ENCODE results near the gene GPC3. TPM values are rescaled to one million over a fixed set of nuclear protein-coding genes. Genes with fewer than 3 reads are reported as not detected.

GPC3 gene
- total and polyA plus RNA-seq, 2 of the 4 experiments (the other 2 are of a cell fraction), result not detected

GRCh38 chrX:133988010-133988409, 2.6 kb upstream of the GPC3 start:
- Histone ChIP-seq H3K4ac (ENCODE audit: low read depth, low read length) (no peak overlapping the region), H3K23ac (ENCODE audit: low read depth, low read length) (no peak overlapping the region), H2BK20ac (ENCODE audit: low read depth, low read length) (no peak overlapping the region), H3K9me1 (ENCODE audit: insufficient read depth, low read length) (no peaks in the 10 kb centered on the region), H2AFZ (replicated peaks; ENCODE audit: low read length, poor library complexity) (no peak overlapping the region), H3K9ac (ENCODE audit: low read depth, low read length) (no peak overlapping the region), H4K8ac (ENCODE audit: low read depth in 2 of 2, low read length in 2 of 2) (no peak overlapping the region), H3K56ac (ENCODE audit: extremely low read depth, insufficient read depth, low read length) (no peak overlapping the region), H3K79me1 (ENCODE audit: low read depth in 1 of 2, low read length in 2 of 2) (no peaks in the 10 kb centered on the region), H2AK9ac (replicated peaks; ENCODE audit: low read depth, low read length, poor library complexity) (no peak overlapping the region), H4K20me1 (ENCODE audit: insufficient read depth, low read length) (no peaks in the 10 kb centered on the region), H4K5ac (ENCODE audit: low read depth, low read length) (no peak overlapping the region), H3K9me3 (ENCODE audit: control insufficient read depth, insufficient read depth, low read length) (peaks cover 3% of the 10 kb centered on the region; the same call in 1 of the 2 replicates), H2BK120ac (ENCODE audit: low read depth, low read length) (no peak overlapping the region), H3K36me3 (ENCODE audit: control insufficient read depth, insufficient read depth, low read length) (no peaks in the 10 kb centered on the region), H3K4me1 (ENCODE audit: control insufficient read depth, insufficient read depth, low read length) (no peaks in the 10 kb centered on the region), H3K18ac (ENCODE audit: low read depth, low read length) (no peak overlapping the region), H2BK15ac (ENCODE audit: low read depth, low read length) (no peak overlapping the region), H4K91ac (ENCODE audit: insufficient read depth, low read depth, low read length) (no peak overlapping the region), H3K27ac (ENCODE audit: insufficient read depth, low read length) (no peak overlapping the region), H3K27me3 (ENCODE audit: control insufficient read depth, insufficient read depth, low read length) (peaks cover 6% of the 10 kb centered on the region; the same call in 1 of the 2 replicates), H3K4me2 (ENCODE audit: low read depth, low read length) (no peak overlapping the region), H2BK5ac (ENCODE audit: low read depth, low read length, poor library complexity, severe bottlenecking) (no peak overlapping the region), H3K14ac (replicated peaks; ENCODE audit: low read depth, low read length) (no peak overlapping the region), H3K4me3 (ENCODE audit: insufficient read depth, low read depth, low read length) (no peak overlapping the region), H2AK5ac (ENCODE audit: low read depth, low read length) (no peak overlapping the region)
- no peak for TF ChIP-seq RAD21 (IDR thresholded peaks at IDR 0.05; ENCODE audit: low read length)
- no peak for TF ChIP-seq FOS (IDR thresholded peaks at IDR 0.05; ENCODE audit: low read depth, low read length)
- TF ChIP-seq MAZ (IDR thresholded peaks at IDR 0.05; ENCODE audit: borderline replicate concordance, low read depth, low read length), result no peak
- TF ChIP-seq MXI1 (IDR thresholded peaks at IDR 0.05; ENCODE audit: borderline replicate concordance, low read depth, low read length), result no peak
- no peak for TF ChIP-seq SMC3 (IDR thresholded peaks at IDR 0.05; ENCODE audit: low read depth, low read length)
- TF ChIP-seq MAFK (IDR thresholded peaks at IDR 0.05; ENCODE audit: low read depth, low read length), result no peak
- TF ChIP-seq POLR2A (IDR thresholded peaks at IDR 0.05; ENCODE audit: low read depth, low read length), result no peak
- no peak for TF ChIP-seq ELK1 (IDR thresholded peaks at IDR 0.05; ENCODE audit: borderline replicate concordance, low read depth, low read length)
- no peak for TF ChIP-seq CEBPB (IDR thresholded peaks at IDR 0.05; ENCODE audit: low read depth, low read length)
- TF ChIP-seq RCOR1 (IDR thresholded peaks at IDR 0.05; ENCODE audit: insufficient replicate concordance, low read length), result no peak
- no peak for TF ChIP-seq RFX5 (IDR thresholded peaks at IDR 0.05; ENCODE audit: low read depth, low read length)
- no peak for TF ChIP-seq CHD1 (IDR thresholded peaks at IDR 0.05; ENCODE audit: low read depth, low read length)
- no peak for TF ChIP-seq BHLHE40 (IDR thresholded peaks at IDR 0.05; ENCODE audit: low read depth, low read length)
- TF ChIP-seq USF2 (IDR thresholded peaks at IDR 0.05; ENCODE audit: low read depth, low read length), result no peak
- no peak for TF ChIP-seq CTCF (conservative IDR thresholded peaks at IDR 0.05; ENCODE audit: low read depth, low read length)
- TF ChIP-seq NFE2L2 (IDR thresholded peaks at IDR 0.05; ENCODE audit: low read depth, low read length), result no peak
- ChIA-PET CTCF (no interaction called here), POLR2A (ENCODE audit: unreplicated experiment) (no interaction called here)
- no peak for DNase-seq
- no TSS peak for BruUV-seq (replicated peaks)
- intact Hi-C loops (cut with micrococcal nuclease) (no loop called here), dilution Hi-C loops (cut with HindIII; ENCODE audit: low sequenced_read_pairs, unreplicated experiment) (no loop called here), in situ Hi-C loops (cut with MboI; ENCODE audit: low sequenced_read_pairs) (no loop called here)
- WGBS, 2 experiments (ENCODE audit: extremely low coverage in 2 of 2, insufficient read length in 1 of 2), result no CpG with 5 or more reads among the region's 5 CpGs
- no peak for ATAC-seq (ENCODE audit: low read depth)

Data from IMR-90 (cell line).